Activated CD4-positive, CD25-positive, alpha-beta regulatory T cell treated with anti-CD3 and anti-CD28 coated beads, Interleukin-2, amount 50 U/mL, for 72 hours (primary cell): ENCODE results near the gene PPA1.
"Not testable (repeated sequence)": the region's sequence is repeated elsewhere in the genome, so short reads cannot be mapped to it uniquely, and the experiment has no call there.

Experiments
- DNase-seq: peaks from one replicate; pipeline ENCODE4 v3.0.0; 2021

The PPA1 gene

GRCh38 chr10:70253878-70254765, 20.9 kb upstream of the PPA1 start:
- DNase-seq: no peak

- DNase-seq: no peak
These were observed 17.9 kb upstream of the PPA1 start for GRCh38 chr10:70250961-70251680.

- no peak for DNase-seq
These were observed 14.1 kb upstream of the PPA1 start for GRCh38 chr10:70247360-70247759.

- DNase-seq: no peak
These were observed 7.9 kb upstream of the PPA1 start for GRCh38 chr10:70241081-70241480.

GRCh38 chr10:70239986-70240385, 6.8 kb upstream of the PPA1 start:
- DNase-seq: not testable (repeated sequence)

- not testable (repeated sequence) for DNase-seq
These were observed 6.1 kb upstream of the PPA1 start for GRCh38 chr10:70239077-70239976.

GRCh38 chr10:70237958-70238536, 4.8 kb upstream of the PPA1 start:
- DNase-seq: not testable (repeated sequence)

- no peak for DNase-seq
These were observed 1.6 kb upstream of the PPA1 start for GRCh38 chr10:70234668-70235447.

- no peak for DNase-seq
These were observed 691 bp upstream of the PPA1 start for GRCh38 chr10:70233939-70234300.

- DNase-seq: no peak
These were observed 445 bp downstream of the PPA1 start for GRCh38 chr10:70232859-70233108.

GRCh38 chr10:70232155-70232858, 922 bp downstream of the PPA1 start:
- peak; percentile 40 for DNase-seq

- no peak for DNase-seq
These were observed 4.7 kb downstream of the PPA1 start for GRCh38 chr10:70228491-70228890.

GRCh38 chr10:70227548-70228320, 5.5 kb downstream of the PPA1 start:
- no peak for DNase-seq

- DNase-seq: no peak
These were observed 9.5 kb downstream of the PPA1 start for GRCh38 chr10:70223728-70224127.

- not testable (repeated sequence) for DNase-seq
These were observed 10.3 kb downstream of the PPA1 start for GRCh38 chr10:70222811-70223447.

- DNase-seq: no peak
These were observed 10.9 kb downstream of the PPA1 start for GRCh38 chr10:70222340-70222794.

GRCh38 chr10:70221030-70221429, 12.2 kb downstream of the PPA1 start:
- no peak for DNase-seq

- DNase-seq: no peak
These were observed 20.4 kb downstream of the PPA1 start for GRCh38 chr10:70212879-70213278.

GRCh38 chr10:70212277-70212676, 21.0 kb downstream of the PPA1 start:
- DNase-seq: no peak

GRCh38 chr10:70206762-70207161, 26.5 kb downstream of the PPA1 start:
- no peak for DNase-seq
